Tibial nerve (tissue), 4 donors: ENCODE data around the gene STARD3.

ENCODE experiments used
- EP300 ChIP-seq, 2 donors: sonication (generic); formaldehyde crosslinking; IDR thresholded peaks; one replicate each; pipeline ENCODE4 v1.6.1; 2017; ENCODE audit warnings: antibody characterized with exemption in 2 of 2, mild to moderate bottlenecking in 1 of 2
- POLR2A ChIP-seq, 2 donors: fragments of 450-650 bp; IDR thresholded peaks; one replicate each; pipeline ENCODE4 v1.6.1; 2017; ENCODE audit warnings: antibody characterized with exemption in 2 of 2, mild to moderate bottlenecking in 2 of 2, moderate library complexity in 2 of 2
- TF ChIP-seq, protein P1 (sequence below), 5 experiments: fragments of 200-600 bp in 3 of 5; fragments of 450-650 bp in 2 of 5; sonication (generic) in 3 of 5; IDR thresholded peaks; one replicate each; pipeline ENCODE4 v1.5.1; 2016 to 2019; ENCODE audit warnings: antibody characterized with exemption in 5 of 5, mild to moderate bottlenecking in 3 of 5, moderate library complexity in 2 of 5

DNA sequence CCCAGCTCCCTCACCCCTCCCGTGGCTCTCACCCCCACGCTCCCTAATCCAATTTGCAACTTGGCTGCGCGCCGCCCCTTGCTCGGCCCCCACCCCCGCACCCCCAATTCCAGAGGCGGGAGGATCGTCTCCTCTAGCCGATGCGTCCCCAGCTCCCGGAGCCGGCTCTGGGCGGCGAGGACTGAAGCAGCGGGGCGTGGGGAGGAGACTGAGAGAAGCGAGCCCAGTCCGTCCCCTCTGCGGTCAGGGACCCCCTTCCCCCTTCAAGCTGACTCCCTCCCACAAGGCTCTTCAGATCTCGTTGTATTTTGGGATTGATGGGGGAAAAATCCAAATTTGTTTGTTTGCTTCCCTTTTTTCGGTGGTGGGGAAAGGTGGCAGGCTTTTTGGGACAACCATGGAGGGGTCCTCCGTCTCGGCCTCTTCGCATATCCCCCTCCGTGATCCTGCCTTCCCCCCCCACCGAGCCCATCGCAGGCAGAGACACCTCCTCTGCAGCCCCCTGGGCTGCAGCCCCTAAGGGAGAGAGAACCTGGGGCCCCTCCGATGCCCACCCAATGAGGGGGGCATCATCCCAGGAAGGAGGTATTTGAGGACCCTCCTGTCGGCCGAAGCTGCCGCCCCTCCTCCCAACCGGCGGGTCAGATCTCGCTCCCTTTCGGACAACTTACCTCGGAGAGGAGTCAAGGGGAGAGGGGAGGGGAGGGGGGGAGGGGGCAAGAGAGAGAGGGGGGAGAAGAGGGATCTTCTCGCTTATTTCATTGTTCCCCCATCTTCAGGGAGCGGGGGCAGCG, 29.7 kb upstream of the STARD3 start:
- TF ChIP-seq POLR2A (IDR thresholded peaks at IDR 0.05) = no peak
- TF ChIP-seq, protein P1, sequence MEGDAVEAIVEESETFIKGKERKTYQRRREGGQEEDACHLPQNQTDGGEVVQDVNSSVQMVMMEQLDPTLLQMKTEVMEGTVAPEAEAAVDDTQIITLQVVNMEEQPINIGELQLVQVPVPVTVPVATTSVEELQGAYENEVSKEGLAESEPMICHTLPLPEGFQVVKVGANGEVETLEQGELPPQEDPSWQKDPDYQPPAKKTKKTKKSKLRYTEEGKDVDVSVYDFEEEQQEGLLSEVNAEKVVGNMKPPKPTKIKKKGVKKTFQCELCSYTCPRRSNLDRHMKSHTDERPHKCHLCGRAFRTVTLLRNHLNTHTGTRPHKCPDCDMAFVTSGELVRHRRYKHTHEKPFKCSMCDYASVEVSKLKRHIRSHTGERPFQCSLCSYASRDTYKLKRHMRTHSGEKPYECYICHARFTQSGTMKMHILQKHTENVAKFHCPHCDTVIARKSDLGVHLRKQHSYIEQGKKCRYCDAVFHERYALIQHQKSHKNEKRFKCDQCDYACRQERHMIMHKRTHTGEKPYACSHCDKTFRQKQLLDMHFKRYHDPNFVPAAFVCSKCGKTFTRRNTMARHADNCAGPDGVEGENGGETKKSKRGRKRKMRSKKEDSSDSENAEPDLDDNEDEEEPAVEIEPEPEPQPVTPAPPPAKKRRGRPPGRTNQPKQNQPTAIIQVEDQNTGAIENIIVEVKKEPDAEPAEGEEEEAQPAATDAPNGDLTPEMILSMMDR (IDR thresholded peaks at IDR 0.05) = no peak
- TF ChIP-seq EP300 (IDR thresholded peaks at IDR 0.05) = no peak
